ENCODE measurements around the gene RPL13.

The RPL13 gene

GRCh38 chr16:89550421-89551007 is 10.0 kb upstream of the RPL13 start:
- no peak for TF ChIP-seq POLR2A (IDR thresholded peaks at IDR 0.05; ENCODE audit: low read depth, low read length)
- DNase-seq (ENCODE audit: insufficient read length, low spot score) (no peak), FAIRE-seq (no peak)

GRCh38 chr16:89552329-89552728 is 8.2 kb upstream of the RPL13 start:
- FAIRE-seq (no peak), DNase-seq (ENCODE audit: insufficient read length, low spot score) (no peak)
- no peak for TF ChIP-seq POLR2A (IDR thresholded peaks at IDR 0.05; ENCODE audit: low read depth, low read length)

- DNase-seq (ENCODE audit: insufficient read length, low spot score) (no peak), FAIRE-seq (no peak)
- no peak for TF ChIP-seq POLR2A (IDR thresholded peaks at IDR 0.05; ENCODE audit: low read depth, low read length)
Measured at GRCh38 chr16:89552913-89553312, 7.6 kb upstream of the RPL13 start.

DNA sequence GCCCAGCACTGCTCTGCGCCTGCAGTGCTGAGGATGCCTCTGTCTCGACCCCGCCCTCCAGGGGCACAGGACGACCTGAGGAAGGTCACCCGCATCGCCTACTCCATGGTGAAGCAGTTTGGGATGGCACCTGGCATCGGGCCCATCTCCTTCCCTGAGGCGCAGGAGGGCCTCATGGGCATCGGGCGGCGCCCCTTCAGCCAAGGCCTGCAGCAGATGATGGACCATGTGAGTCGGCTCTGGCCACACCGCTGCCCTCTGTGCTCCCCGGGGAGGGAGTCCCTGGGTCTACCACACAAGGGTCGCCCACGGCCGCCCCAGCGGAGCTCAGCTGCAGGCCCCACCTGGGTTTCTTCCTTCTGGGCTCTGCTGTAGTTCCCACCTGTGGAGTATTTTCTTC is 6.7 kb upstream of the RPL13 start:
- FAIRE-seq (no peak), DNase-seq (ENCODE audit: insufficient read length, low spot score) (no peak)
- TF ChIP-seq POLR2A (IDR thresholded peaks at IDR 0.05; ENCODE audit: low read depth, low read length), result no peak

GRCh38 chr16:89554343-89554742 is 6.1 kb upstream of the RPL13 start:
- no peak for TF ChIP-seq POLR2A (IDR thresholded peaks at IDR 0.05; ENCODE audit: low read depth, low read length)
- FAIRE-seq (no peak), DNase-seq (ENCODE audit: insufficient read length, low spot score) (no peak)

DNA sequence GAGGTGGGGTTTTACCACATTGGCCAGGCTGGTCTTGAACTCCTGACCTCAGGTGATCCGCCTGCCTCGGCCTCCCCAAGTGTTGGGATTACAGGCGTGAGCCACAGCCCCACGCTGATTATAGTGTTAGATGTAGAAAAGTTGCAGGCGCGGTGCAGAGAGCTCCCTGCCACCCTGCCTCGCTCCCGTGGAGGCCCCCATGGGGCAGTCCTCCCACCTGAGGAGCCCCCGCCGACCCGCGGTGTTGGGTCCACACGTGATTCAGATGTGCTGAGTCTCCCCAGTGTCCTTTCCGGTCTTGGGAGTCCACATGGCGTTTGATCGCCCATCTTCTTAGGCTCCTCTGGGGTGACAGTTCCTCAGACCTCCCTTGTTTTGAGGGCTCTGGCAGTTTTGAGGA is 5.2 kb upstream of the RPL13 start:
- DNase-seq (ENCODE audit: insufficient read length, low spot score) (no peak), FAIRE-seq (no peak)
- TF ChIP-seq POLR2A (IDR thresholded peaks at IDR 0.05; ENCODE audit: low read depth, low read length), result no peak

DNA sequence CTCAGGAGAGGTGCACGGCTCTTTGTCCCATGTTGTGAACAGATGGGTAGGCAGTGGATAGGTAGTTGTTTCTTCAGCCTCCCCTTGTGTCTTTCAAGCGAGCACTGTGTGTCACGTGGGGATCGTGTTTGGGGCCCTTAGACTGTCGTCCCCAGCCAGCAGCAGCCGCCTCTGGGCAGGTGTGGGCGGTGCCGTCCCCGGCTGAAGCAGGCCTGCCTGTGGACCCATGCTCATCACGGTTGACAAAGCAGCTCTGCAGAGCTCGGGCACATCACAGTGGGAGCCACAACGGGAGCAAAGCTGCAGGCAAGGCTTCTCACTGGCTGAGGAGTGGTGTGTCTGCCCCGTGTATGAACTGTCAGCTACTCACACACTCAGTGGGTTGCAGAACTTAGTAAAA is 4.7 kb upstream of the RPL13 start:
- no peak for DNase-seq (ENCODE audit: insufficient read length, low spot score)
- no peak for TF ChIP-seq POLR2A (IDR thresholded peaks at IDR 0.05; ENCODE audit: low read depth, low read length)
- FAIRE-seq, result no peak

DNA sequence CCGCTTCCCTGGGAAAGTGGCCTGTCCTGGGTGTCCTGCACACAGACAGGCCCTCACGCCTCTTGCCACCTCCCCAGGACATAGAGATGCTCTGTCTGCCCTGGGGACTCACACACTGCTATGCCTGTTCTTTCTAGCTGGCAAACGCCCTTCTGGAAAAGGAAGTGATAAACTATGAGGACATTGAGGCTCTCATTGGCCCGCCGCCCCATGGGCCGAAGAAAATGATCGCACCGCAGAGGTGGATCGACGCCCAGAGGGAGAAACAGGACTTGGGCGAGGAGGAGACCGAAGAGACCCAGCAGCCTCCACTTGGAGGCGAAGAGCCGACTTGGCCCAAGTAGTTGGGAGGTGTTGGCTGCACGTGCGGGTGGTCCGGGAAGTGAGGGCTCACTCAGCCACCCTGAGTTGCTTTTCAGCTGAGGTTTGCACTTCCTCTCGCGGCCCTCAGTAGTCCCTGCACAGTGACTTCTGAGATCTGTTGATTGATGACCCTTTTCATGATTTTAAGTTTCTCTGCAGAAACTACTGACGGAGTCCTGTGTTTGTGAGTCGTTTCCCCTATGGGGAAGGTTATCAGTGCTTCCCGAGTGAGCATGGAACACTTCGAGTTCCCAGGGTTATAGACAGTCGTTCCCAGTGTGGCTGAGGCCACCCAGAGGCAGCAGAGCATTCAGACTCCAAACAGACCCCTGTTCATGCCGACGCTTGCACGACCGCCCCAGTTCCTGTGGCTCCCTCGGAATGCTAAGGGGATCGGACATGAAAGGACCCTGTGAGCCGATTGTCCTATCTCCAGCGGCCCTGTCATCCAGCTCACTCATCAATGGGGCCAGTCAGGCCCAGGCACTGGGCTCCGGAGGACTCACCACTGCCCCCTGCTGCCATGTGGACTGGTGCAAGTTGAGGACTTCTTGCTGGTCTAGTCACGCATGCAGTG is 3.5 kb upstream of the RPL13 start:
- no peak for TF ChIP-seq POLR2A (IDR thresholded peaks at IDR 0.05; ENCODE audit: low read depth, low read length)
- FAIRE-seq (no peak), DNase-seq (ENCODE audit: insufficient read length, low spot score) (peak; percentile 76)

DNA sequence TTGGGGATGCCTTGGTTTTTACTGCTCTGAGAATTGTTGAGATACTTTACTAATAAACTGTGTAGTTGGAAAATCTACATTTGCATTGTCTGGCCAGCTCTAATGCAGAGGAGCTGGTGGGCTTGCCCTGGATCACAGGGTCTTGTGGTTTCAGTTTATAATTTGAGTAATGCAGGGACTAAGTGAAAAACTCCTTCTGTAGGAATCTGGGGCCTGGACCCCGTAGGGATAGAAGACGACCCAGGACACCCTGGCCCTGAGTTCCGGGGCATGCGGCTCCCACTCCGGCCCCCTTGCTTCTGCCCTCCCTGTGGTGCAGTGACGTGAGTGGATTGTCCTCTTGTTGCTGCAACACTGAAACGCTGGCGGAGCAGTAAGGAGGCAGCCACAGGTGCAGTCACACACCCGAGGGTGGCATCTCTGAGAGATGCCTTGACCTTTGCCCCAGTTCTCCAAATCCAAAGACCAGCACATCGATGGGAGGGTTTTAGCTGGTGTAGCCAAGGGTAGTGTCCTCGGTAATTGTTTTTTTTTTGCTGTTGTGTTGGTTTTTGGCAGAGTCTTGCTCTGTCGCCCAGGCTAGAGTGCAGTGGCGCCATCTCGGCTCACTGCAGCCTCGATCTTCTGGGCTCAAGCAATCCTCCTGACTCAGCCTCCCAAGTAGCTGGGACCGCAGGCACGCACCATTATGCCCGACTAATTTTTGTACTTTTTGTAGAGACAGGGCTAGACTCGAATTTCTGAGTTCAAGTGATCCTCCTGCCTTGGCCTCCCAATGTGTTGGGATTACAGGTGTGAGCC is 2.6 kb upstream of the RPL13 start:
- no peak for DNase-seq (ENCODE audit: insufficient read length, low spot score)
- no peak for FAIRE-seq
- TF ChIP-seq POLR2A (IDR thresholded peaks at IDR 0.05; ENCODE audit: low read depth, low read length), result no peak

DNA sequence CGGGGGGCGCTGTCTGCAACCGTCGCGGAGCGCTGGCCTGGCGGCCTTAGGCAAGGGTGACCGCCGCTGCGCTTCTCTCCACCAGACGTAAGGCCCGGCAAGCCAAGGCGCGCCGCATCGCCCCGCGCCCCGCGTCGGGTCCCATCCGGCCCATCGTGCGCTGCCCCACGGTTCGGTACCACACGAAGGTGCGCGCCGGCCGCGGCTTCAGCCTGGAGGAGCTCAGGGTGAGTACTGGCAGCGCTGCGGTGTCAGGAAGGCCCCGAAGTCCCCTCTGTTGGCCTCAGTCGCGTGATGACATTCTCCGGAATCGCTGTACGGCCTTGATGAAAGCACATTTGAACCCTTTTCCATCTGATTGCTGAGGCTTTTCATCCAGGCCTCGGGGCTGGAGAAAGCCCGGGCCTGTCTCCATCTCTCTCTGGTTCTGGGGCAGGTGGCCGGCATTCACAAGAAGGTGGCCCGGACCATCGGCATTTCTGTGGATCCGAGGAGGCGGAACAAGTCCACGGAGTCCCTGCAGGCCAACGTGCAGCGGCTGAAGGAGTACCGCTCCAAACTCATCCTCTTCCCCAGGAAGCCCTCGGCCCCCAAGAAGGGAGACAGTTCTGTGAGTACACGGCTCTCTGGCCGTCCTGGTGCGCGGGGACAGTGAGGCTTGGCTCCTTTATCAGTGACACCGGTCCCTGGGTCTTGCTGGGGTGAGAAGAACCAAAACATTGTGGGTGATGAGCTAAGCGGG is 831 bp downstream of the RPL13 start:
- no peak for TF ChIP-seq POLR2A (IDR thresholded peaks at IDR 0.05; ENCODE audit: low read depth, low read length)
- FAIRE-seq (no peak), DNase-seq (ENCODE audit: insufficient read length, low spot score) (no peak)

DNA sequence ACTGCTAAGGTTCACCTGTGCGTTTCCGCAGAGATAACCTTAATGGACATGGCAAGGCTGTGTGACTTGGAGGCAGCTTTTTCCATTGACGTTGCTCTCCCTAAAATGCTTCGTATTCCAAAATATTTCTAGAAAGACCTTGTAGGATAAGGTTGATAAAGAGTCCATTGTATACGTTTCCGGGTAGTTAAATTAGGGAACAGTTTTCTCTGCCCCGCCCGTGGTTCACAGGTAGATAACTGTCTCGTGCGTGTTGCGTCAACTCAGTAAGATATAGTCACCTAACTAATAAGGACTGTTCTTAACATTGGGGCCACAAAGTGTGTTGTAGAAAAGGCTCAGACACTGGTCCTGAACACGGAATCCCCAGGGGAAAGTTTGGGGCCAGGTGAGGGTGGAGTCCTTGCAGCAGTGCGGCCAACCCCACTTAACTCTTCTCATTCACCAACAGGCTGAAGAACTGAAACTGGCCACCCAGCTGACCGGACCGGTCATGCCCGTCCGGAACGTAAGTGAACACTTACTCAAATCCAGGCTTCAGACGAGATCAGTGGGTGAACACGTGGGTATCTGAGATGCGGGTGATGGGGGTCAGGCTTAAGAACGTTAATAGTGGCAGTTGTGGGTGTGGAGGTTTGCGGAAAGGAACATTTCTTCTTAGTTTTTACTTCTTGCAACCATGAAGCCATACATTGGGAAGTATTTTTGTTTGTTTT is 1.6 kb downstream of the RPL13 start:
- TF ChIP-seq POLR2A (IDR thresholded peaks at IDR 0.05; ENCODE audit: low read depth, low read length), result no peak
- DNase-seq (ENCODE audit: insufficient read length, low spot score) (no peak), FAIRE-seq (no peak)

GRCh38 chr16:89562939-89563338 is 2.5 kb downstream of the RPL13 start:
- DNase-seq (ENCODE audit: insufficient read length, low spot score) (no peak), FAIRE-seq (no peak)
- TF ChIP-seq POLR2A (IDR thresholded peaks at IDR 0.05; ENCODE audit: low read depth, low read length), result no peak
